ENCODE results near the gene ITGBL1.

DNA sequence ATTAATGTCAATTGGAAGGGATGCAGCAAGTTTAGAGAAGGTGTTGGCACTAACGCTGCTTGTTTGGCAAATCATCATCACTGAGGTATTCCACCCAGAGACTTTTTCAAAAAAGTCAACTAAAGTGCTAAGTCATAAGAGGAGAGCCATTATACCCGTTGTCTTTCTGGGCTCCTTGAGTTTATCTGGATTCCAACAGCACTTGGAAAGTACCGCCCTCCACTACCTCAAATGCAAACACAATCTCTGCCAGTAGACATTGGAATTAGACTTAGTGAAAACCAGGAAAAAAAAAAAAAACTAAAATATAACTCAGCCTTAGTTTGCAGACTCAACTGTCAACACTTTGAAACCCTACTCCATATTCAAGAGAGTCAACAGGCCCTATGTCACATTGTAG is 266.0 kb downstream of the ITGBL1 start:
- TF ChIP-seq, protein P1, sequence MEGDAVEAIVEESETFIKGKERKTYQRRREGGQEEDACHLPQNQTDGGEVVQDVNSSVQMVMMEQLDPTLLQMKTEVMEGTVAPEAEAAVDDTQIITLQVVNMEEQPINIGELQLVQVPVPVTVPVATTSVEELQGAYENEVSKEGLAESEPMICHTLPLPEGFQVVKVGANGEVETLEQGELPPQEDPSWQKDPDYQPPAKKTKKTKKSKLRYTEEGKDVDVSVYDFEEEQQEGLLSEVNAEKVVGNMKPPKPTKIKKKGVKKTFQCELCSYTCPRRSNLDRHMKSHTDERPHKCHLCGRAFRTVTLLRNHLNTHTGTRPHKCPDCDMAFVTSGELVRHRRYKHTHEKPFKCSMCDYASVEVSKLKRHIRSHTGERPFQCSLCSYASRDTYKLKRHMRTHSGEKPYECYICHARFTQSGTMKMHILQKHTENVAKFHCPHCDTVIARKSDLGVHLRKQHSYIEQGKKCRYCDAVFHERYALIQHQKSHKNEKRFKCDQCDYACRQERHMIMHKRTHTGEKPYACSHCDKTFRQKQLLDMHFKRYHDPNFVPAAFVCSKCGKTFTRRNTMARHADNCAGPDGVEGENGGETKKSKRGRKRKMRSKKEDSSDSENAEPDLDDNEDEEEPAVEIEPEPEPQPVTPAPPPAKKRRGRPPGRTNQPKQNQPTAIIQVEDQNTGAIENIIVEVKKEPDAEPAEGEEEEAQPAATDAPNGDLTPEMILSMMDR (IDR thresholded peaks at IDR 0.05) = no peak
- TF ChIP-seq POLR2A (IDR thresholded peaks at IDR 0.05) = no peak

Data from lower leg skin (tissue), 3 donors.